Measurements from ENCODE around the gene TGFBR3.

GRCh38 chr1:91751275-91751674 lies 134.7 kb downstream of the TGFBR3 start:
- TF ChIP-seq, protein P1, sequence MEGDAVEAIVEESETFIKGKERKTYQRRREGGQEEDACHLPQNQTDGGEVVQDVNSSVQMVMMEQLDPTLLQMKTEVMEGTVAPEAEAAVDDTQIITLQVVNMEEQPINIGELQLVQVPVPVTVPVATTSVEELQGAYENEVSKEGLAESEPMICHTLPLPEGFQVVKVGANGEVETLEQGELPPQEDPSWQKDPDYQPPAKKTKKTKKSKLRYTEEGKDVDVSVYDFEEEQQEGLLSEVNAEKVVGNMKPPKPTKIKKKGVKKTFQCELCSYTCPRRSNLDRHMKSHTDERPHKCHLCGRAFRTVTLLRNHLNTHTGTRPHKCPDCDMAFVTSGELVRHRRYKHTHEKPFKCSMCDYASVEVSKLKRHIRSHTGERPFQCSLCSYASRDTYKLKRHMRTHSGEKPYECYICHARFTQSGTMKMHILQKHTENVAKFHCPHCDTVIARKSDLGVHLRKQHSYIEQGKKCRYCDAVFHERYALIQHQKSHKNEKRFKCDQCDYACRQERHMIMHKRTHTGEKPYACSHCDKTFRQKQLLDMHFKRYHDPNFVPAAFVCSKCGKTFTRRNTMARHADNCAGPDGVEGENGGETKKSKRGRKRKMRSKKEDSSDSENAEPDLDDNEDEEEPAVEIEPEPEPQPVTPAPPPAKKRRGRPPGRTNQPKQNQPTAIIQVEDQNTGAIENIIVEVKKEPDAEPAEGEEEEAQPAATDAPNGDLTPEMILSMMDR (conservative IDR thresholded peaks at IDR 0.05; ENCODE audit: low read depth, low read length) = no peak
- TF ChIP-seq EZH2 (IDR thresholded peaks at IDR 0.05; ENCODE audit: borderline replicate concordance, low read depth, low read length, poor library complexity, severe bottlenecking) = no peak

Data from A673 (cell line).